BJ (cell line): ENCODE results near the gene TUT4. TPM values are rescaled to one million over a fixed set of nuclear protein-coding genes. Genes with fewer than 3 reads are reported as not detected.

Source experiments
- CTCF ChIA-PET: fragments of 350-600 bp; formaldehyde crosslinking; extraction: SDS; loops from one replicate; lab custom pipeline; 2021; ENCODE audit warnings: antibody characterized with exemption, inconsistent platforms; lab: Yijun Ruan, JAX
- POLR2A ChIA-PET: fragments of 300-600 bp; sonication (Branson Sonifier 250); formaldehyde crosslinking; extraction: SDS; loops from one replicate; lab custom pipeline; 2021; ENCODE audit warnings: antibody characterized with exemption; lab: Charles Lee
- DNase-seq: peaks from one replicate; pipeline ENCODE4 v3.0.0-alpha.2; 2011; ENCODE audit warnings: low read depth
- H3K27me3 ChIP-seq: 2 replicates; pipeline ENCODE4 v1.6.0; 2011; ENCODE audit warnings: low read length; ENCODE audit not compliant: control insufficient read depth, insufficient read depth
- H3K36me3 ChIP-seq: 2 replicates; pipeline ENCODE4 v1.5.1; 2011; ENCODE audit warnings: low read length; ENCODE audit not compliant: control insufficient read depth, insufficient read depth
- H3K4me3 ChIP-seq: 2 replicates; pipeline ENCODE4 v1.5.1; 2011; ENCODE audit warnings: low read depth, mild to moderate bottlenecking, control low read depth, low read length
- CTCF ChIP-seq: IDR thresholded peaks from 2 replicates; pipeline ENCODE4 v1.5.1; 2011; ENCODE audit warnings: low read depth, mild to moderate bottlenecking, control low read depth, inconsistent platforms, low read length, moderate library complexity; ENCODE audit not compliant: insufficient read depth
- polyA plus RNA-seq: library from polyadenylated mRNA; depleted of rRNA; stranded (reverse); fragments of >200 nt; gene quantifications from 2 replicates; pipeline ENCODE4 v1.2.3, GENCODE V29; 2011

TUT4 gene
- polyA plus RNA-seq, 1 experiment, result 27.9 TPM

- POLR2A ChIA-PET, result no interaction called here
- CTCF ChIA-PET, result no interaction called here
- H3K4me3 ChIP-seq, result no peak overlapping the region
- no peak for TF ChIP-seq CTCF
- H3K36me3 ChIP-seq, result no peaks in the 10 kb centered on the region
- 0 out of 2 replicates have a peak, but pooled peaks cover 2% of the 10 kb centered on the region for H3K27me3 ChIP-seq
- DNase-seq, result no peak
Observed at GRCh38 chr1:52572387-52572786, 19.5 kb upstream of the TUT4 start.

GRCh38 chr1:52571783-52572182, 18.9 kb upstream of the TUT4 start:
- ChIA-PET CTCF (no interaction called here), POLR2A (no interaction called here)
- no peak for DNase-seq

GRCh38 chr1:52569449-52570210, 16.7 kb upstream of the TUT4 start:
- TF ChIP-seq CTCF, result no peak
- H3K4me3 ChIP-seq, result no peak overlapping the region
- H3K36me3 ChIP-seq, result no peaks in the 10 kb centered on the region
- no peak for DNase-seq
- POLR2A ChIA-PET, result no interaction called here
- H3K27me3 ChIP-seq, result 0 out of 2 replicates have a peak, but pooled peaks cover 2% of the 10 kb centered on the region
- CTCF ChIA-PET, result no interaction called here

More at GRCh38 chr1:52571783-52572182, 18.9 kb upstream of the TUT4 start:
- 0 out of 2 replicates have a peak, but pooled peaks cover 2% of the 10 kb centered on the region for H3K27me3 ChIP-seq
- H3K36me3 ChIP-seq, result no peaks in the 10 kb centered on the region
- no peak for TF ChIP-seq CTCF
- no peak overlapping the region for H3K4me3 ChIP-seq

GRCh38 chr1:52567943-52568342, 15.1 kb upstream of the TUT4 start:
- no peaks in the 10 kb centered on the region for H3K36me3 ChIP-seq
- 0 out of 2 replicates have a peak, but pooled peaks cover 2% of the 10 kb centered on the region for H3K27me3 ChIP-seq
- ChIA-PET POLR2A (no interaction called here), CTCF (interaction anchor here (1.3 kb wide), 1 partner anchor 14 kb away, joined by 3 read pairs; no protein-coding TSS in a partner anchor)
- H3K4me3 ChIP-seq, result no peak overlapping the region
- TF ChIP-seq CTCF, result no peak
- DNase-seq, result no peak

GRCh38 chr1:52562766-52563165, 9.9 kb upstream of the TUT4 start:
- Histone ChIP-seq H3K4me3 (no peak overlapping the region), H3K36me3 (no peaks in the 10 kb centered on the region), H3K27me3 (no peaks in the 10 kb centered on the region)
- no peak for TF ChIP-seq CTCF
- DNase-seq, result no peak
- POLR2A ChIA-PET, result no interaction called here
- CTCF ChIA-PET, result no interaction called here
